SHP77 treated with DMSO at 0.1 percent for 48 hours (cell line): ENCODE data around the gene SACS.
"Not testable (repeated sequence)": the region's sequence is repeated elsewhere in the genome, so short reads cannot be mapped to it uniquely, and the experiment has no call there.

Source experiments
- DNase-seq: peaks from one replicate; lab custom pipeline; 2025; lab: John Stamatoyannopoulos, UW

The SACS gene

GRCh38 chr13:23354520-23354919, 79.0 kb downstream of the SACS start:
- no peak for DNase-seq

- DNase-seq, result no peak
Measured at GRCh38 chr13:23352161-23352560, 81.3 kb downstream of the SACS start.

- DNase-seq, result no peak
Measured at GRCh38 chr13:23350009-23350408, 83.5 kb downstream of the SACS start.

- no peak for DNase-seq
Measured at GRCh38 chr13:23349161-23349897, 84.2 kb downstream of the SACS start.

- no peak for DNase-seq
Measured at GRCh38 chr13:23348262-23349127, 85.0 kb downstream of the SACS start.

GRCh38 chr13:23347601-23348000, 85.9 kb downstream of the SACS start:
- DNase-seq, result no peak

- DNase-seq, result no peak
Measured at GRCh38 chr13:23344931-23345595, 88.4 kb downstream of the SACS start.

- no peak for DNase-seq
Measured at GRCh38 chr13:23339225-23339624, 94.3 kb downstream of the SACS start.

GRCh38 chr13:23330356-23330755, 103.1 kb downstream of the SACS start:
- DNase-seq, result no peak

GRCh38 chr13:23325191-23325590, 108.3 kb downstream of the SACS start:
- no peak for DNase-seq

- DNase-seq, result no peak
Measured at GRCh38 chr13:23323946-23324709, 109.4 kb downstream of the SACS start.

- no peak for DNase-seq
Measured at GRCh38 chr13:23322353-23323336, 110.9 kb downstream of the SACS start.

GRCh38 chr13:23321535-23322241, 111.8 kb downstream of the SACS start:
- DNase-seq, result no peak

- DNase-seq, result no peak
Measured at GRCh38 chr13:23320926-23321534, 112.5 kb downstream of the SACS start.

- no peak for DNase-seq
Measured at GRCh38 chr13:23319883-23320224, 113.6 kb downstream of the SACS start.

GRCh38 chr13:23314837-23315236, 118.7 kb downstream of the SACS start:
- DNase-seq, result not testable (repeated sequence)

GRCh38 chr13:23292586-23292985, 140.9 kb downstream of the SACS start:
- no peak for DNase-seq

- peak; percentile 12 for DNase-seq
Measured at GRCh38 chr13:23289917-23290357, 143.6 kb downstream of the SACS start.

GRCh38 chr13:23288995-23289394, 144.5 kb downstream of the SACS start:
- no peak for DNase-seq

GRCh38 chr13:23288564-23288963, 144.9 kb downstream of the SACS start:
- DNase-seq, result no peak
